Measurements from ENCODE around the gene KHDC3L. TPM values are rescaled to one million over a fixed set of nuclear protein-coding genes. Genes with fewer than 3 reads are reported as not detected.
A peak's percentile ranks its signal among the peaks of the same experiment; 100 is the strongest.

Gene KHDC3L
- total and polyA plus RNA-seq, 2 of the 8 experiments (the other 6 are each of a cell fraction or from before 2014, with no cell fraction given), result 0.11 TPM; not detected in 1

GRCh38 chr6:73369157-73369556 is 6.7 kb downstream of the KHDC3L start:
- Histone ChIP-seq H2AK5ac (ENCODE audit: low read depth, low read length) (no peak overlapping the region), H3K27ac (ENCODE audit: low read depth, low read length) (no peak overlapping the region), H3K79me1 (ENCODE audit: low read depth, low read length) (no peaks in the 10 kb centered on the region), H3K27me3 (replicated peaks in 1 of 4; ENCODE audit: control insufficient read depth in 3 of 4, extremely low read depth in 1 of 4, insufficient read depth in 3 of 4, low read length in 3 of 4) (no peaks in the 10 kb centered on the region), H3K4me3 (ENCODE audit: extremely low read depth in 1 of 4, insufficient read depth in 2 of 4, low read depth in 3 of 4, low read length in 4 of 4) (no peak overlapping the region), H3K79me2 (ENCODE audit: control insufficient read depth in 1 of 2, insufficient read depth in 2 of 2, low read length in 2 of 2) (no peaks in the 10 kb centered on the region), H4K8ac (ENCODE audit: extremely low read depth, insufficient read depth, low read length) (no peak overlapping the region), H2BK5ac (ENCODE audit: low read depth, low read length) (no peak overlapping the region), H3K56ac (replicated peaks; ENCODE audit: insufficient read length, low read depth, low read length) (no peak overlapping the region), H3K23me2 (ENCODE audit: low read depth, low read length) (no peaks in the 10 kb centered on the region), H3K14ac (ENCODE audit: insufficient read length) (no peak overlapping the region), H3K4me2 (ENCODE audit: insufficient read depth in 1 of 2, low read depth in 2 of 2, low read length in 2 of 2) (no peak overlapping the region), H2BK12ac (ENCODE audit: low read depth, low read length) (peak overlapping the region; percentile 60; the same call in 1 of the 2 replicates), H2BK15ac (ENCODE audit: low read length) (no peak overlapping the region), H4K91ac (replicated peaks; ENCODE audit: insufficient read length, low read length) (no peak overlapping the region), H4K20me1 (replicated peaks in 1 of 2; ENCODE audit: control insufficient read depth in 1 of 2, insufficient read depth in 2 of 2, low read length in 2 of 2) (no peaks in the 10 kb centered on the region), H3K23ac (ENCODE audit: insufficient read length) (no peak overlapping the region), H2BK120ac (replicated peaks; ENCODE audit: low read depth, low read length) (peak overlapping the region; percentile 59), H2BK20ac (ENCODE audit: low read length) (no peak overlapping the region), H2AFZ (ENCODE audit: low read length) (0 out of 2 replicates have a peak overlapping the region, but pooled peaks have one; percentile 10), H3K4me1 (replicated peaks in 1 of 4; ENCODE audit: control insufficient read depth in 3 of 4, insufficient read depth in 4 of 4, low read length in 3 of 4) (peaks cover 0 to 6% (median 2%) of the 10 kb centered on the region in 4 experiments; a peak in 3 of 7 replicates), H3K9me3 (ENCODE audit: insufficient read depth in 2 of 2, low read depth in 1 of 2, low read length in 1 of 2) (peaks cover 0 to 4% of the 10 kb centered on the region in 2 experiments; a peak in 1 of 4 replicates), H3K4ac (replicated peaks; ENCODE audit: insufficient read length, low read depth, low read length) (no peak overlapping the region), H3K18ac (ENCODE audit: extremely low read depth, low read length) (peak overlapping the region; percentile 32; the same call in 1 of the 2 replicates), H3K36me3 (ENCODE audit: control insufficient read depth in 2 of 4, insufficient read depth in 4 of 4, low read length in 3 of 4) (no peaks in the 10 kb centered on the region), H4K5ac (ENCODE audit: insufficient read length, low read depth, low read length) (no peak overlapping the region), H3K9ac (replicated peaks in 1 of 4; ENCODE audit: extremely low read depth in 1 of 4, low read depth in 3 of 4, low read length in 3 of 4) (no peak overlapping the region)
- FAIRE-seq, result no peak
- DNase-seq (ENCODE audit: low read depth in 1 of 2, low spot score in 2 of 2), result no peak
- POLR2A ChIA-PET (ENCODE audit: partially characterized antibody), result no interaction called here
- WGBS, 2 experiments (ENCODE audit: extremely low coverage in 1 of 2, insufficient coverage in 1 of 2, insufficient read length in 1 of 2, insufficient replicate concordance in 2 of 2, low coverage in 1 of 2, low lambda C conversion rate in 2 of 2, missing lambda C conversion rate in 1 of 2), result 96% methylated on average over 14 of the region's 14 CpGs; no CpG with 5 or more reads in 1 of the 2 experiments
- CTCF ChIA-PET (ENCODE audit: partially characterized antibody), result interaction anchor here (0.6 to 1.9 kb wide), 3 partner anchors 10 to 43 kb away, joined by 3 to 6 read pairs (median 4); no protein-coding TSS in a partner anchor
- TF ChIP-seq EGR1 (IDR thresholded peaks at IDR 0.05; ENCODE audit: borderline replicate concordance, low read depth, low read length), result no peak
- no peak for TF ChIP-seq TCF12 (IDR thresholded peaks at IDR 0.05; ENCODE audit: low read depth, low read length)
- TF ChIP-seq RBBP5 (IDR thresholded peaks at IDR 0.05; ENCODE audit: borderline replicate concordance, low read depth, low read length), result no peak
- TF ChIP-seq SIN3A (conservative IDR thresholded peaks at IDR 0.05 in 1 of 2, IDR thresholded peaks at IDR 0.05 in 1 of 2; ENCODE audit: low read depth in 1 of 2, low read length in 2 of 2), result no peak
- no peak for TF ChIP-seq CBX8 (IDR thresholded peaks at IDR 0.05; ENCODE audit: borderline replicate concordance, low read depth, low read length)
- TF ChIP-seq RFX5 (IDR thresholded peaks at IDR 0.05; ENCODE audit: borderline replicate concordance, low read depth, low read length), result no peak
- no peak for TF ChIP-seq RXRA (IDR thresholded peaks at IDR 0.05; ENCODE audit: insufficient read depth, low read depth, low read length)
- TF ChIP-seq SP4 (IDR thresholded peaks at IDR 0.05; ENCODE audit: low read length), result no peak
- TF ChIP-seq HDAC2 (IDR thresholded peaks at IDR 0.05; ENCODE audit: borderline replicate concordance in 1 of 2, low read depth in 2 of 2, low read length in 2 of 2), result no peak
- no peak for TF ChIP-seq ZNF274 (IDR thresholded peaks at IDR 0.05; ENCODE audit: borderline replicate concordance, extremely low read depth, low read length)
- no peak for TF ChIP-seq SIX5 (IDR thresholded peaks at IDR 0.05; ENCODE audit: low read depth, low read length)
- no peak for TF ChIP-seq USF2 (IDR thresholded peaks at IDR 0.05; ENCODE audit: low read length)

All from H1 (cell line).